Measurements from ENCODE around the gene BTNL3.

Gene BTNL3

GRCh38 chr5:181047921-181048320, 59.3 kb downstream of the BTNL3 start:
- no peak for DNase-seq (ENCODE audit: low read depth)

GRCh38 chr5:181050016-181050415, 61.4 kb downstream of the BTNL3 start:
- no peak for DNase-seq (ENCODE audit: low read depth)

DNA sequence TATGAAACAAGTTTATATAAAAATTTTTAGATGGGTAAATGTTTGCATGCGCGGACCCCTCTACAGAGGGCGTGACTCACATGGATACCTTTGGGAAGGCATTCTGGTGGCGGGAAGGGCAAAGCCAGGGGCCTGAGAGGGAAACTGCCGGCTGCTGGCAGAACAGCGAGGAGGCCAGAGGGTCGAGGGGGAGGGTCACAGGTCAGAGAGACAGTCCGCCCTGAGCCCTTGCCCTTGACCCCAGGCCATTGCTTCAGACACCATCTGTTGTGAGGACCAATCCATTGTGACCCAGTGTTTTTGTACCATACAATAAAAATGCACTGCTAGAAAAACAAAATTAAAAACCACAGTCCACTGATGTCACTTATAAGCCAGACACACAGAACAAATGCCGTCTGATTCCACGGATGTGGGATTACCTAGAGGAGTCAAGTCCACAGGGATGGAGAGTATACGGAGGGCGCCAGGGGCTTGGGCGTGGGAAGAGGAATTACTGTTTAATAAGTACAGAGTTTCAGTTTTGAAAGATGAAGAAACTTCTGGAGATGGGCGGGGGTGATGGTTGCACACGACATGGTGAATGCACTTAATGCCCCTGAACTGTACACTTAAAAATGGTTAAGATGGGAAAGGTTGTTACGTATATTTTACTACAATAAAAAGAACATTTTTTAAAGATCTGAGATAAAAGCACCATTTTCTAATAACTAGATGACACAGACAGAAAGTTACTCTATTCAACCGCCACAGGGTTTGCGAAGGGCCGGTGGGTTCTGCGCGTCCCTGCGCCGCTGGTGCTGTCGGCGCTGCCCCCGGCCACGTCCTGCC, 63.4 kb downstream of the BTNL3 start:
- no peak for DNase-seq (ENCODE audit: low read depth)

DNA sequence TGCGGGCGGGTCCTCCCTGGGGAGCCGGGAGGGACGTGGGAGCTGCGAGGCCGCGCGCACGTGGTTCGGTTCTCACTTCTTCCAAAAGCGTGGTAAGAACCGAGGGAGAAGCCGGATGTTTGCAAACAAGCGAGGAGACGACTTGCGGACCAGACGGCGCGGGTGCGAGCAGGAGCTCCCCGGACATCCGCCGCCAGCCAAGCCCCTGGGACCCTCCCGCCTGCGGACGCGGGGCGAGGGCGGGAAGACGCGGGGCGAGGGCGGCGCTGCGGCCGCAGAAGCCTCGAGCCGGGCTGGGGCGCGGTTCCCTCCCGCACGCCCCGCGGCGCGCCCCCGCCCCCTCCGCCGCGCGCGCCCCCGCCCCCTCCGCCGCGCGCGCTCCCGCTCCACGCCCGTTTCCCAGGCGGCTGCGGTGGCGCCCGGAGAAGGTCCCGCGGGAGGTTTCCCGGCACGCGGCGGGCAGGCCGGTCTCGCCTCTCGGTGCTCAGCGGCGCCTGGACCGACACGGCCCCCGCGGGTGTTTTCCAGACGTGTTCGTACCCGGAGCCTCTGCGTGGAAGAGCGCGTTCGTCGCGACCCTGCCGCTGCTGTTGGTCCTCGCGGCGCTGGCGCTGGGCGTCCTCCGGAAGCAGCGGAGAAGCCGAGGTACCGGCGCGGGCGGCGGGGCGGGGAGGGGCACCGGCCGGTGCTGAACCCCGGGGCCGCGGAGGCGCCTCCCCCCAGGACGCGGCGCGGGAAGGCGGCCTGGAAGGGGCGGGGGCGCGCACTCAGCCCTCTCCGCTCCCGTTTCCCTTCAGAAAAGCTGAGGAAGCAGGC, 64.2 kb downstream of the BTNL3 start:
- DNase-seq (ENCODE audit: low read depth) = no peak

DNA sequence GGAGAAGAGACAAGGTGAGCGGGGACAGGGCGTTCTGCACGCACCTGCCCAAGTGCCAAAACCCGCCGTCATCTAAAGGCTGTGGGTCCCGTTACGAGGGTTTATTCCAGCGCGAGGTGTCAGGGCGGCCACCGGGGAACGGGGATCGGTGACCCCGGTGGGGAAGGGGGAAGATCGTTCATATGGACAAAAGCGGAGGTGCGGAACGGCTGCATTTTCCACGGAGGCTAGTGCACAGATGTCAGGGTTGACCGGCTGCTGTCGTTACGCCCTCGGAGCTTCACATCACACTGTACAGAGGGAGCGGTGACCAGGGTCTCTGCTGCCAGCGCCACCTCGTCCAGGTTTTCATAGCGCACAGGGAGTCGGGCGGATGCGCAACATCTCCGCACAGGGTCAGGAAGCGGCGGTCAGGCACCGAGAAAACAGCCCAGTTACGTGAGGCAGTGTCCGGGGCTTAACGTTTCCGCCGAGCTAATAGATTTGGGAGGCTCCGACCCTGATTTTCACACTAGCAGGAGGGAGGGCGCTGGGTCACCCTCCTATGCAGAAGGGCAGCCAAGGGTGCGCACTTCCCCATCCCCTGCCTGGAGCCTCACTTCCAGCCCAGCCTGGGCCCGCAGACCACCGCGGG, 65.0 kb downstream of the BTNL3 start:
- no peak for DNase-seq (ENCODE audit: low read depth)

DNA sequence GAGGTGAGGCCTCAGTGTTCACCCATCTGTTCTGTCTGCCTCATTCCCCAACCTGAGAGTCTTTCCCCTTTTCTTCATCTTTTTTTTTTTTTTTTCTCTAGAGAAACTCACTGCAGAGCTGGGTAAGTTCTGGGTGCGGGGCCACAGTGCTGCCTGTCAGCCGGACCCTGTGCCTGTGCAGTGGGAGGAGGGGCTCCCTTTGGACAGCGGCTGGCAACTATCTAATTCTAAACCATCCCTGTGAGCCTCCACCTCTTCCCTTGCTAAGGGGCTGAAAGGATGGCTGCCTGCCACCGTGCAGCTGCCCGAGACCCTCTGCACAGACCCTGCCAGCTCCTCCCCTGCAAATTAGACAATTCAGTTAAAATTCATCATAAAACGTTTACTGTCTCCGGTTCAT, 65.5 kb downstream of the BTNL3 start:
- no peak for DNase-seq (ENCODE audit: low read depth)

- DNase-seq (ENCODE audit: low read depth) = no peak
Measured at GRCh38 chr5:181054871-181055459, 66.3 kb downstream of the BTNL3 start.
